ENCODE data around the gene SHROOM3. TPM values are rescaled to one million over a fixed set of nuclear protein-coding genes. Genes with fewer than 3 reads are reported as not detected.

The SHROOM3 gene
- total and polyA plus RNA-seq, 12 donors: 1.1 to 16.2 (median 8.8) TPM

GRCh38 chr4:76554630-76555029 is 119.6 kb downstream of the SHROOM3 start:
- H3K9me3 ChIP-seq (replicated peaks in 1 of 3): no peaks in the 10 kb centered on the region
- H3K4me3 ChIP-seq: no peak overlapping the region
- TF ChIP-seq POLR2A (IDR thresholded peaks at IDR 0.05): no peak
- TF ChIP-seq, protein P1, sequence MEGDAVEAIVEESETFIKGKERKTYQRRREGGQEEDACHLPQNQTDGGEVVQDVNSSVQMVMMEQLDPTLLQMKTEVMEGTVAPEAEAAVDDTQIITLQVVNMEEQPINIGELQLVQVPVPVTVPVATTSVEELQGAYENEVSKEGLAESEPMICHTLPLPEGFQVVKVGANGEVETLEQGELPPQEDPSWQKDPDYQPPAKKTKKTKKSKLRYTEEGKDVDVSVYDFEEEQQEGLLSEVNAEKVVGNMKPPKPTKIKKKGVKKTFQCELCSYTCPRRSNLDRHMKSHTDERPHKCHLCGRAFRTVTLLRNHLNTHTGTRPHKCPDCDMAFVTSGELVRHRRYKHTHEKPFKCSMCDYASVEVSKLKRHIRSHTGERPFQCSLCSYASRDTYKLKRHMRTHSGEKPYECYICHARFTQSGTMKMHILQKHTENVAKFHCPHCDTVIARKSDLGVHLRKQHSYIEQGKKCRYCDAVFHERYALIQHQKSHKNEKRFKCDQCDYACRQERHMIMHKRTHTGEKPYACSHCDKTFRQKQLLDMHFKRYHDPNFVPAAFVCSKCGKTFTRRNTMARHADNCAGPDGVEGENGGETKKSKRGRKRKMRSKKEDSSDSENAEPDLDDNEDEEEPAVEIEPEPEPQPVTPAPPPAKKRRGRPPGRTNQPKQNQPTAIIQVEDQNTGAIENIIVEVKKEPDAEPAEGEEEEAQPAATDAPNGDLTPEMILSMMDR (IDR thresholded peaks at IDR 0.05): no peak
- H3K27me3 ChIP-seq: no peaks in the 10 kb centered on the region
- H3K36me3 ChIP-seq (replicated peaks in 1 of 2): no peaks in the 10 kb centered on the region
- DNase-seq: no peak
- intact Hi-C loops (cut with DNase I): no loop called here
- 95 to 97% (median 96%) methylated on average over 9 to 10 of the region's 10 CpGs for WGBS, 4 donors
- no peaks in the 10 kb centered on the region for H3K4me1 ChIP-seq (replicated peaks in 1 of 2)
- no peak overlapping the region for H3K27ac ChIP-seq

- H3K9me3 ChIP-seq (replicated peaks in 1 of 3): no peaks in the 10 kb centered on the region
- H3K4me1 ChIP-seq (replicated peaks in 1 of 2): no peaks in the 10 kb centered on the region
- H3K27me3 ChIP-seq: no peaks in the 10 kb centered on the region
- TF ChIP-seq, protein P1 (IDR thresholded peaks at IDR 0.05): no peak
- no peak for TF ChIP-seq POLR2A (IDR thresholded peaks at IDR 0.05)
- intact Hi-C loops (cut with DNase I): no loop called here
- no peak overlapping the region for H3K4me3 ChIP-seq
- H3K36me3 ChIP-seq (replicated peaks in 1 of 2): no peaks in the 10 kb centered on the region
- WGBS, 4 donors: 96 to 100% (median 98%) methylated on average over 1 of the region's 1 CpG
- no peak for DNase-seq
- no peak overlapping the region for H3K27ac ChIP-seq
Observed at GRCh38 chr4:76556452-76556851, 121.4 kb downstream of the SHROOM3 start.

- H3K4me3 ChIP-seq: no peak overlapping the region
- no peaks in the 10 kb centered on the region for H3K9me3 ChIP-seq (replicated peaks in 1 of 3)
- no peaks in the 10 kb centered on the region for H3K36me3 ChIP-seq (replicated peaks in 1 of 2)
- DNase-seq: no peak
- TF ChIP-seq POLR2A (IDR thresholded peaks at IDR 0.05): no peak
- TF ChIP-seq, protein P1 (IDR thresholded peaks at IDR 0.05): no peak
- intact Hi-C loops (cut with DNase I): no loop called here
- 79 to 88% (median 81%) methylated on average over 5 of the region's 5 CpGs for WGBS, 4 donors
- peaks cover 0 to 12% of the 10 kb centered on the region in 2 donors for H3K4me1 ChIP-seq (replicated peaks in 1 of 2)
- H3K27me3 ChIP-seq: no peaks in the 10 kb centered on the region
- no peak overlapping the region for H3K27ac ChIP-seq
Observed at GRCh38 chr4:76558396-76559235, 123.6 kb downstream of the SHROOM3 start.

DNA sequence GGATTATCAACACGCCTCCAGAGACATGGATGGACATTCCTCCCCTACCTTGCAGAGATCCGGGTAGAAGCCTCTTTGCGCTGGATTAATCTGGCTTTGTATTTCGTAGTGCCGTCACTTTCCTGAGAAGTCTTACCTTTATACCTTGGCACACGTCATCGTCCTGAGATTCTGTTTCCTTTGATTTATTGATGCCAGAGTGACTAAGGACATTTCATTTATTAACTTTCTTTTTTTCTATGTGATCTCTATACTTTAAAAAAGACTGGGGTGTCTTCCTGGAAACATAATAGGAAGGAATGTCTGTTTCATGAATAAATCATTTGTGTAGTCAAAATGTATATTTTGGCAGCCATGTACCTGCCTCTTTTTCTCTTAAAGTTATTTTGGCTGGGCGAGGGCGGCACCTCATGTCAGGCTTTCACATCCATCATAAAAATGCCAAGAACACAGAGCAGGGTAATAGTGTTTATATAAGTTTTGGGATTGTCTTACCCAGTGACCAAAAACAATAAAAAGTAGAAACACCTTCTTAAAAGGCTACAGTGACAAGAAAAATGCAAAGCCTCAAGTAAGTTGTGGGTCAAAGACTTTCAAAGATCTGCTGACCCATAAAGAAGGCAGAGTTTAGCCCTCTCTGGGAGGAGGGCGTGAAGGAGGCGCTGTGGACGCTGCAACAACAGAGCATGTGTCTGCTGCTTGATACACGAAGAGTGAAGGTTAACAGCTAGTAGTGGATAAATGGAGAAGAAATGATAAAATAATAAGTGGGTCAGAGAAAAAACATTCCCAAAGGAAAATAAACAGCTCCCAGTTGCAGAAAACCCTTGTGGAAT is 124.4 kb downstream of the SHROOM3 start:
- DNase-seq: no peak
- no peak for TF ChIP-seq POLR2A (IDR thresholded peaks at IDR 0.05)
- TF ChIP-seq, protein P1 (IDR thresholded peaks at IDR 0.05): no peak
- Histone ChIP-seq H3K36me3 (replicated peaks in 1 of 2) (no peaks in the 10 kb centered on the region), H3K9me3 (replicated peaks in 1 of 3) (no peaks in the 10 kb centered on the region), H3K4me1 (replicated peaks in 1 of 2) (peaks cover 0 to 12% of the 10 kb centered on the region in 2 donors), H3K27me3 (no peaks in the 10 kb centered on the region), H3K4me3 (no peak overlapping the region), H3K27ac (no peak overlapping the region)
- WGBS, 4 donors: 77 to 81% (median 80%) methylated on average over 13 of the region's 13 CpGs
- intact Hi-C loops (cut with DNase I): no loop called here

Data from adrenal gland (tissue), 12 donors.